NCI-H345 treated with DMSO at 0.1 percent for 48 hours (cell line): ENCODE data around the gene ELOB.

Experiments used
- DNase-seq: peaks from one replicate; lab custom pipeline; 2025; ENCODE audit not compliant: unreplicated experiment; lab: John Stamatoyannopoulos, UW

Gene ELOB

DNA sequence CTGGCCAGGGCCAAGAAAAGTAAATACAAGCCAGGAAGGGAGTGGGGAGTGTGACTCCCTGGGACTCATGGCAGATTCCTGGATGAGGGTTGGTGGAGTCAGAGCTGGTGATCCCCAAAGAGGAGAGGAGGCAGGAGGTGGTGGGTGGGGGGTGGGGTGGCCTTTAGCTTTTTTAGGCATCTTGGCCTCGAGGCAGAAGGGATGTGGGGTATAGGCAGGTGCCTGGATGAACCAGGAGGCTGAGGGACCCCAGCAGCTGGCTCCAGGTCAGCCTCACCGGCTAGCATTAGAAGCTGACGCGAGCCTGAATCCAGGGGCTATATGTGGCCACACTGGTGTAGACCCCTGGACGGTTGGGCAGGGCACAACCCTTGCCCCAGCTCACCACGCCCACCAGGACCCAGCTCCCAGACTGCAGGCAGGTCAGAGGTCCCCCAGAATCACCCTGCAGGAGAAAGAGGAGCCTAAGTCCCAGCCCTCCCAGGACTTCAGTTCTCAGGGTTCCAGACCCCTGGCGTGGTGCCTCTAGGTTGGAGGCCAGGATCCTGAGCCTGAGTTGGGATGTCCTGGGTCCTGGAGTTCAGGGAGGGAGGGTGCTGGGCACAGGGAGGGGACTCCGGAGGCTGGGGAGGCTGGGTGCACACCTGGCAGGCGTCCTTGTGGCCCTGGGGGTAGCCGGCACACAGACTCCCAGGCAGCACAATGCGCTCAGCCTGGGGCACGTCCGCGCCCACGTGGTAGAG lies 7.4 kb upstream of the ELOB start:
- DNase-seq: no peak

DNA sequence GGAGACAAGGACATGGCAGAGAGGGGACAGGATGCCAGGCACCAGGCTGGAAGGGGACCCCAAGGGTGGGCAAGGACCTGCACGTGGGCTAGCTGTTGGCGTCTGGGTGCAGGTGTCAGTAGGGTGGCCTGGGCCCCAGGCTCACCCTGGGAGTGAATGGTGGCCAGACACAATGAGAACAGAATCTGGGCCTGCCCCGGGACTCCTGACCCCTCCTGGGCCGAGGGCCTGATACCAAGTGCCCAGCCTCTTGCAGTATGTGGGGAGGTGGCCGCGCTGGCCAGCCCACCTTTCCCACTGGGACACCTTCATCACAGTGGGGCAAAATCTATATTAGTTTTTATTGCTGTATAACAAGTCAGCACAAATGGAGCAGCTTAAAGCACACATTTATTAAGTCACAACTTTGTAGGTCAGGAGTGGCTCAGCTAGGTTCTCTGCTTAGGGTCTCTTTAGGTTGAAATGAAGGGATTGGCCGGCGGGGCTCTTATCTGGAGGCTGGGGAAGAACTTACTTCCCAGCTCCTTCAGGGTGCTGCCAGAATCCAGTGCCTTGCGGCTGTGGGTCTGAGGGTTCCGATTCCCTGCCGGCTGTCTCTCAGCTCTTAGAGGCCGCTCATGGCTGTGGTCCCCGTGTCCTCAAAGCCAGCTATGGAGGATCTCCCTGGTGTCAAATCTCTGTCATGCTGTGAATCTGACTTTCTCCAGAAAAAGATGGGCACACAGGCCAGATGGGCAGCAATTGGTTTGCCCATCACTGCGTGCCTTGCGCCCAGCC lies 6.7 kb upstream of the ELOB start:
- no peak for DNase-seq

DNA sequence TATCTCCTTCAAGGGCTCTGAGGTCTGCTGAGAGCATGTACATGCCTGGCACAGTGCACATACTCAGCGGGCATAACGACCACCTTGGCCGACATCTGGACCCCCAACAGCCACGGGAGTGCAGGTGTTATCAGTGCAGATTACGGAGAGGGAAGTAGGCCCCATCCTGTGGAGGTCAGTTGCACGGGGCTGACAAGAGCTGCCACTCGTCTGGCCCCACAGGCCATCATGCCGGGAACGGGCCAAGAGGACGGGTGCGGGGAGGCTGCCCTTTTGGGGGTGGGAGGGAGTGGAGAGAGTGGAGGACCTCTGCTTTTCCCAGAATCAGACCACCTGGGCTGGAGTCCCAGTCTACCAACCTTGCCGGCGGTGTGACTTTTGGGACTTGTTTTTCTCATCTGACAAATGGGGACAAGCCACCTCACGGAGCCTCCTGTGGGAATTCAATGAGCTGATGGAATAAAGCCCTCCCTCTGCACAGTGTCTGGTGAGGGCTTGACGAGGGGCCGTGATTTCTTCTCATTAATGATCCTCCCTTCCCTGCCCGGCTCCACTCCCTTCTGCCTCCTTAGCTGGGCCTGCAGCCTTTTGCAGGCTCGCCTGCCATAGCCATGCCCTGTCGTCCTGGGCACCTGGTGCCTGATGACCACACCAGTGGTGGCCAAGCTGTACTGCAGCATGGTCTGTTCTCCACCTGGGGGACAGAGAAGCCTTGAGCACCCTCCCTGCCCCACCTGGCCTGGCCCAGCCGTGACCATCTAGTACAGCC lies 5.7 kb upstream of the ELOB start:
- no peak for DNase-seq

DNA sequence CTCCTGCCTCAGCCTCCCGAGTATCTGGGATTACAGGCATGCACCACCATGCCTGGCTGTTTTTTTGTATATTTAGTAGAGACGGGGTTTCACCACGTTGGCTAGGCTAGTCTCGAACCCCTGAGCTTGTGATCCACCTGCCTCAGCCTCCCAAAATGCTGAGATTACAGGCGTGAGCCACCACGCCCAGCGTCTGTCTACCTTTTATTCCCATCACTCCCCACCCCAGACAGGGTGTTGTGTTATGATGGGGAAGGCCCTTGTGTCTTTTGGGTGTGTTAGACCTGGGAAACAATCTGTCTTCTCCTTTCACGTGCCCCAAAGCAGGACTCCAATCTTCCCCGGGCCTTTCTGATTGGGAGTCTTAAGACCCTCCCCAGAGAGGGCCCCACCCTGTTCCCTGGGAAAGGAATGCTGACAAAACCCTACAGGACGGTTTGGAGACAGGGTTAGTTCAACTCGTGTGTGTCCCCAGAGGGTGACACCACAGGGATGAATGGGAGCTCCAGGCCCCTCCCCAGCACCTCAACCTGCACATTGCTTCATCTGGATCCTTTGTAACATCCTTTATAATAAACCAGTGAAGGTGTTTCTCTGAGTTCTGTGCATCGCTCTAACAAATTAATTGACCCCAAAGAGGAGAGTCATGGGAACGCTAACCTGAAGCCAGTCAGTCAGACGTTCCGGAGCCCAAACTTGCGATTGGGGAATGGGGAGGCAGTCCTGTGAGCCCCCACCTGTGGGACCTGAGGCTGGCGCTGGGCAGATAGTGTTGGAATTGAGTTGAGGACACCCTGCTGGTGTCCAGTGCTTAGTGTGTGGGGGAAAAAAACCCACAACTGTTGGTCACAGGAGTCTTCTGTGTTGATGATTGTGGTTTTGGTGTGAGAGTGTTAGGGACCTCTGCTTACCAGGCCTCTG lies 3.2 kb upstream of the ELOB start:
- no peak for DNase-seq

DNA sequence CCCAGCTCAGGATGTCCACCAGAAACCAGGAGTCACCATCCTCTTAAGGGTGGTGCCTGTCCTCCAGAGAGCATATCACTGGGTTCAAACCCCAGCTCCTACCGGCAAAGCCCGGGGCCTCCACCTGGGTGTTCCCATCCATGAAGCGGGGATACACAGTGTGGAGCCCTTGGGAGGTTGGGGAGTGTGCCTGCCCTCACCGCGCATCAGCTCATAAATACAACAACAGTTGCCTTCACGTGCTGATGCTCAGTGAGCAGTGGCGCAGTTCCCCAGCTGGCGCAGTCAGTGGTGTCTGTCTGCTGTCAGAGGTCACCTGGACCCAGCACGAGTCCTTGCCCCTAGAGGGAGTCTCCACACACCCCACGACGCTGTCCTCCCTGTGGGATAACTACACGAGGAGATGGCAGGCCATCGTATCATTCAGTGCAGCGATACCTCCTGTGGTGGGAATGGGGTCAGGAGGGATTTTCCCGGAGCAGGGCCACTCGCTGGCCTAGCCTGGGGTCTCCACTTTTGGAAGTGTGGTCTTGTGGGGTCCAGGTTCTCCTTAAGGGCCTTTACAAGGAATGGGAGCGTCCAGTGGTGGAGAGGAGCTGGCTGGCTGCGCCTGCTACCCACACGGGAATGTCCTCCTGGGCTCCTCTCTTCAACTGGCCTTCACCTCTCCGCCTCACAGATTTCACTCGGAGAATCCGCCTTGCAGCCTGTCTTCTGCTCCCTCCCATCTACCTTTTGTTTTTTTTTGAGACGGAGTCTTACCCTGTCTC lies 2.3 kb upstream of the ELOB start:
- DNase-seq: no peak

DNA sequence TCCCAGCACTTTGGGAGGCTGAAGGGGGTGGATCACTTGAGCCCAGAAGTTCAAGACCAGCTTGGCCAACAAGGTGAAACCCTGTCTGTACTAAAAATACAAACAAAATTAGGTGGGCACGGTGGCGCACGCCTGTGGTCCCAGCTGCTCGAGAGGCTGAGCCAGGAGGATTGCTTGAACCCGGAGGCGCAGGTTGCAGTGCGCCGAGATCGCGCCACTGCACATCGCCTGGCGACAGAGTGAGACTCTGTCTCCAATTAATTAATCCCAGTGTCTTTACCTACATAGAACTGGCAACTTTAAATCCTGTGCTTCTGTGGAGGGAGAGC lies 1.5 kb upstream of the ELOB start:
- no peak for DNase-seq

DNA sequence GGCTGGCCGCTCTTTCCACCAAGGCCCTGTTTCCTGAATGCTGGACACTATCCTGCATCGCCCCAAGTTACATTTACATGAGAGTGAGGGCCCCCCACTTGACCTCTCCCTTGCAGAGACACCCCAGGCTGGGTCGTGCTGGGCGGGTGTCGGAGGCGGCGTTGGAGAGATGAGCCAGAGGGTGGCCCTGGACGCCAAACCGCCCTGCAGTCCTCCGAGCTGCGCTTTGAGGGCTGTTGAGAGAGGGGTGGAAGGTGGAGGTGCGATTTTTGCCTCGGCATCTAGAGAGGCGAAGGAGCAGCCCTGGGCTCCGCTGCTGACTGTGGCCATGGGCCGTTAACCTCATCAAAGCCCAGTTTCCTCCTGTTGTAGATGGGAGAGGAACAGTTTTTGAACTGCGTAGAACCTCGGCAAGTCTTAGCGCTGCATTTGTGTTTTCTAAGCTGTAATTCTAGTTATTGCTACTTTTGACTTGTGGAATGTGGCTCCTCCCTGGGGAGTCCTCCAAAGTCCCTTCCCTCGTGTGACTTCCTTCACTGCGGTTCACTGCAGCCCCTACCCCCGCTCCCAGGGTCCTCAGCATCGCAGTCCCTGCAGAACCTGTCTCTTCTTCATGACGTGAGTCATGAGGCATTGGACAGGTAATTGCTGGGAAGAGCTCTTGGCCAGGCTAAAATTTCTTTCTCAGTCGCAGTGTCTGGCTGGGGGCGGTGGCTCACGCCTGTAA lies 986 bp upstream of the ELOB start:
- DNase-seq: no peak

DNA sequence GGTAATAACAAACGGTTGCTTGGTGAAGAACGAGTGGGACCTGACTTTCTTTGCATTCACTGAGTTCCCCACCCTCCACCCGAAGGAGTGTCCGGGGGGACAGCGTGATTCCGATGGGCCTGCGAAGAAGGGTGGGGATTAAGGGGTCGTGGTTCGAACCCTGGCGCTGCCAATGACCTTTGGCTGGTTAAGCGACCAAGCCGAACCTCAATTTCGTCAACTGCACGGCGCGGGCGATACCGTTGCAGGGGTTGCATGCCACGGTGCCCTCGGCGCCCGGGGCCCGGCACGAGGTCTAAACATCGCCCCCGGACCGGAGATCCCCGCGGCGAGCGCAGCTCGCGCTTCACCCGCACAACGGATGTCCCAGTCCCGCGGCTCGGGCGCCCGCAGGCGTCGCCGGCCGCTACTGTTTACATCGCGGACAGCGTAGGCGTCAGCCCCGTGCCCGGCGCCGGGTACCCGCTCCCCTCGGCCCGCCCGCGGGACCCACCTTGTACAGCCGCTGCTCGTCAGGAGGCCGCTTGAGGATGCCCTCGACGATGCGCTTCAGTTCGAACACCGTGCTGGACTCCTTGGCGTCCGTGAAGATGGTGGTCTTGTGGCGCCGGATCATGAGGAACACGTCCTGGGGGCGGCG lies 460 bp downstream of the ELOB start:
- DNase-seq: no peak

DNA sequence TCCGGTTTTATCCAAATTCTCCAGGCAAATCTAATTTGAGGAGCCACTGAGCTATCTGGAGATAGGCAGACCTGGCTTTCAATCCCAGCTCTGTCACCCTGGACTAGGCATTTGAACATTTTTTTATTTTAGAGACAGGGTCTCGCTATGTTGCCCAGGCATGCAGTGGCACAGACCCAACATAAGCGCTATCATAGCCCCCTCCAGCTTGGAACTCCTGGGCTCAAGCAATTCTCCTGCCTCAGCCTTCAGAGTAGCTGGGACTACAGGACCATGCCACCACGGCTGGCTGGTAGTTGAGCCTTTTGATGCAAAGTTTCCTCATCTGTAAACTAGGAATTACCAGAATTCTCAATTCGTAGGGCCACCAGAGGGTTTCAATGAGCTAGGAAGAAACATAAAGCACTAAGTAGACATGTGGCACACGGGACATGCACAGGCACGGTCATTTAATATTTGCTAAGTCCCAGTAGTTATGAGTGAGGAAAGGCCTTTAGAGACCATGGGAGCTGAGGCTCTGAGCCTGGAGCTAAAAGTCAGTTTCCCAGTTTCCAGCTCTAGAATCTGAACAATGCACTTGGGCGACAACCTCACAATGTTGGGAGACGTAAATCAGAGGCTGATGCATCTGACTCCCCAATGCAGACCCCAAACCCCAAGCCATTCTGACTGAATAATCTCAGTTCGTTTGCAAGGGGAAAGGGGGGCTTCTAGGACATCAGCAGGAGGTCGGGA lies 1.1 kb downstream of the ELOB start:
- DNase-seq: no peak

DNA sequence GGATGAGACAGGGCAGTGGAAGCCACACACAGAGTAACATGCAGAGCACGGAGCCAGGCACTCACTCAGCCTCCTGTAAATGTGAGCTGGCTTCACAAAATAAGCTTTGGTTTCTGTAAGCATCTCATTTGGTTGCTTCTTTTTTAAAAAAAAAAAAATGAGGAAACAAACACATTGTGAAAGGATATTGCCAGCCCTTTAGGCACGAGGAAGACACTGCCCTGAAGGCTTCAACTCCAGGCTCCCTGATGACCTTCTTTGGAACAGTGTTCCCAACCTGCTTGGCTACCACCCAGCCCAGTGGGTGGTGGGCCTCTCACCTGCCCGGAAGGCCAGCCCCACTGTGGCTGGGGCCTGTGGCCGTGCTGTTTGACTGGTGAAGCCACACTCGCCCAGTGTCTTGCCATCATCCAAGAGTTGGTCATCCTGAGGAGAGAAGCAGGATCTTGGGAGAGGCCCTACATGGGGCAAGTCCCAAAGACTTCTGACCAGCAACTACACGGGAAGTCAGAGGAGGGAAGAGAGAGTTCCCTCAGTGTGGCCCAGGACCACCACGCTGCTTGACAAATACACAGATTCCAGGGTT lies 1.9 kb downstream of the ELOB start:
- DNase-seq: no peak

DNA sequence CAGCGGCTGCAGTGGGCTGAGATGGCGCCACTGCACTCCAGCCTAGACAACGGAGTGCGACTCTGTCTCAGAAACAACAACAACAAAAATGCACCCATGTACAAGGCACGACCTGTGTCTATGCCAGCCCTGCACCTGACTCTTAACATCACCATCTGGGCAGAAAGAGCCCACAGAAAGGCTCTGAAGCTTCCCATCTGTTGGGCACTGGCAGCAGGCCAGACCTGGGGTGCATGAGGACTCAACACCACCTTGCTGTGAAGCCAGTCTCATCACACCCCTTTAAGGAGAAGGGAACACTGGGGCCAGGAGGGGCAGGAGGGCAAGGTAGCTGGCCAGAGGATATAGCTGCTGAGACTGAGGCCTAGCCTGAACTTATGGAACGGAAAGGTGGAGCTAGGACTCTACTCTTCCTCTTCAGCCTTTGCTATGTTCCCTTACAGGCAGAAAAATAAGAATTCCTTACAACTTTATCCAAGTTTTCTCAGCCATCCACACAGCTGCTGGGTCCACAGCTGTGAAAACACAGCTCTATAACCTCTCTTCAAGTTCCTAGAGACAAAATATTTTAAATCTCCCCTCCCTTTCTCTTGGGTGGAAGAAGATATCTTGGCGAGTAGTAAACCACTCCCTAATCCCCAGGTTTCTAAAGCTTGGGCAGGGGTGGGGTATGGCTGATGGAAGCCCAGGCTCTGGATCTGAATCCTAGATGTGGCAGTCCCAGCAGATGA lies 2.8 kb downstream of the ELOB start:
- DNase-seq: no peak

DNA sequence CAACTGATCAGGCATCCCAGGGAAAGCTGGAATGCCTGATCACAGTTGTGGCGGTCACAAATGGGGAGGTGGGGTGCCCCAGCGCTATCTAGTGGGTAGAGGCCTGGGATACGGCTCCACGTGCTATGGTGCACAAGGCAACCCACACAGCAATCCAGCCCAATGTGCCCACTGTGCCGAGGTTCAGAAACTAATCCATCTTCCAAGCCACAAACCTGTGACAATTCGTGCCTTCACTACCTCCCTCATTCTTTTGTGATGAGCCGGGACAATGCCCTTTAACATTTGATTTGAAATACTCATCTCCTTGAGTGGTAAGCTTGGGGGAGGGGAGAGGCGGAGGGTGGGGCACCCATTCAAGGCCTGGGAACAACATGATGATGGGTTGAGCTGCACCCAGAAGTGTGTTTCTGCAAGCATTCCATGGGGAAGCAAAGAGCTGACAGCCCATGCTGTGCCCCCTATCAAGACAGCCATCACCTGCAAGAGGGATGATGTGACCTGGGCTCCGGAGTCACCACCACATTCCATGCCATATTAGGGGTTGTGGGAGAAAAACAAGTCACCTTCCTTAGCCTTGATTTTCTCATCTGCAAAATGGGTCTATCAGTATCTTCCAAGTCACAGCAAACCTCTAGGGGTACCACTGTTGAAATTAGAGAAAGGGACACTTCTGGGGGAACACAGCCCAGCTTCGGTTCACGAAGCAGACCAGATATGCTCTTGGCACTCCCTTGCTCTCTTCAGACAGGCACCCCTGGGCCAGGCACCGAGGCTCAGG lies 3.7 kb downstream of the ELOB start:
- DNase-seq: no peak

DNA sequence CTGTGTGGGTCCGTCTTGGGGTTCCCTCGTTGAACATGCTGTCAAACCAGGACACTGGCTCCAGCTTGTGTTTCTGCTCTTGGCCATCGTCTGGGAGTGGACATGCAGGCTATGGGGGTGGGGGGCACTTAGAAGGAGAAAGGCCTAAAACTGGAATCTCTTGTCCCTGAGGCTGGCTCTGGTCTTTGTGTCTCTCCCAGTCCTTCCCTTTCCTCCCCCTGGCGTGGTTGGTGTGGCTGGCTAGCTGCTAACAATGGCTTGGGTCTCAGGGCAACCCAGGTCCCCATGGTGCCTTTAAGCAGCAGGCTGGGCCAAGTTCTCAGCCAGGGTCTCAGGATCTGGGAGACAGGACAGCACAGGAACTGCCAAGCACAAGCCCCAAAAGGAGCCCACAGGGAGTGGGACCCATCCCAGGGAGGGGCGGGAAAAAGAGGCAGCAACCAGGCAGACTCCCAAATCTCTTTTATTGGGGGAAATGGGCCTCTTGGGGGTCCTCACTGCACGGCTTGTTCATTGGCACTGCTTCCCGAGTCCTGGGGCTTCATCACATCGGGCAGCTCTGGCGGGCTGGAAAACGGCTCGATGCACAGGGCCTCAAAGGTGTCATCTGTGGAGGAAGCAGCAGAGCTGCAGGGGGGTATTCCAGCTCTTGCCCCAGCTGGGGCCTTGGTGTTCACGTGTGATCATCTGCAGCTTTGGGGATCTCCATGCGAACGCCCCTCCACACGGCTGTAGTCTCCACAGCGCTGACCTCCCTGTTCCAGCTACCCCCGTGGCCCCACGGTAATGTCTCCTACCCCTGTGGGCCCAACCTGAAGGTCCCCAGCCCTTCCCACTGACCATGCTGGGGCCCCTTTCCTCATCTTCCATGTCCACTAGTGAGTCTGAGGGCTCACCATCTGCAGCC lies 5.3 kb downstream of the ELOB start:
- no peak for DNase-seq

DNA sequence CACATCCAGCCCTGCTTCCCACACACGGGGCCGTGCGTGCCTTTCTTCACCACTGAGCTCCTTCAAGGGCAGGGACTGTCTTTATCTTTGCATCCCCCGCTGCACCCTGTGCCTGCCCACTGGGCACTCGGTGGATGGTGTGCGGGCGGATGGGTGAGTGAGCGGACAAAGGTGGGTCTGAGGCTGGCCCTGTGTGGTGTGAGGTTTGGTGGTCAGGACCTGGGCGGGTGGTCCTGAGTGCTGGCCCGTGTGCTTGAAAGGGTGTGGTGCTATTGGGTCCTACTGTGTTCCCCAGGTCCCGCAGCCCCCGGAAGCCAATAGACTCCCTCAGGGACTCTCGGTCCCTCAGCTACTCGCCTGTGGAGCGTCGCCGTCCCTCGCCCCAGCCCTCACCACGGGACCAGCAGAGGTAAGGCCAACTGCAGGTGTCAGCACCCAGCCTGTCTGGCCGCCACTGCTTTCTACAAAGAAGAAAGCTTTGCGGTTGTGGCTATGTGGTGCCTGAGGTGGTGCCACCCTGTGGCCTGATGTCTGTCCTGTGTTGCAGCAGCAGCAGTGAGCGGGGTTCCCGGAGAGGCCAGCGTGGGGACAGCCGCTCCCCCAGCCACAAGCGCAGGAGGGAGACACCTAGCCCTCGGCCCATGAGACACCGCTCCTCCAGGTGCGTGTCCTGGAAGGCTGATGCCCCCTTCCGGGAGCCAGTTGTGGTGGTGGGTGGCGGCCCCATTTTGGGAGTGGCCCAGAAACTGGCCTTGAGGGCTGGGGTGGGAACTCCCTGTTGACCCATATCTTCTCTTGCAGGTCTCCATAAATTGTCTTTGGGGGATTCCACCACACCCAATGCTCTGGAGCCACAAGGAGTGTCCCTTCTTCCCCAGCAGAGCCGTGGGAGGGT lies 6.8 kb downstream of the ELOB start:
- DNase-seq: no peak

DNA sequence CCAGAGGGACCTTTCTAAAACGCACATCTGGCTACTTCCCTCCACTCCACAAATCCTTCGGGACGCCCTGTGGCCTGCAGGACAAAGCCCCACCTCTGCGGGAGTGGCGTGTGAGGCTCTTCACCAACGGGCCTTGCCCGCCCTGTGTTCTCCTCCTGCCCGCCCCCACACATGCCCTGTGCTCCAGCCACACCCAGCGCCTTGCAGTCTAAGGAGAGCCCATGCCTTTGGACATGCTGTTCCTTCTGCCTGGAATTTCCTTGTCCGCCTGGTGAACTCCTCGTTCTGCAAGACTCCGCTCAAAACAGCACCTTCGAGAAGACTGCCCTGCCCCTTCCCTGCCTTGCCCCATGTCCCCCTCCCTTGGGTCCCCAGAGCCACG lies 7.4 kb downstream of the ELOB start:
- no peak for DNase-seq
